GM23338 (cell line): ENCODE data around the gene BAHCC1. TPM values are rescaled to one million over a fixed set of nuclear protein-coding genes. Genes with fewer than 3 reads are reported as not detected.

Source experiments
- ATAC-seq: fragments of 200-7000 bp; cut with Tn5 transposase; 3 replicates; pipeline ENCODE4 v1.9.1; 2020
- DNase-seq: peaks from one replicate; pipeline ENCODE4 v3.0.0-alpha.2; 2015; ENCODE audit warnings: low spot score
- H2AFZ ChIP-seq: fragments of 200-600 bp; sonication (generic); 2 replicates; pipeline ENCODE4 v1.8.0; 2016; ENCODE audit warnings: antibody characterized with exemption, mild to moderate bottlenecking, moderate library complexity
- H3F3A ChIP-seq: fragments of 200-600 bp; sonication (generic); replicated peaks from 2 replicates; pipeline ENCODE4 v1.8.0; 2017; ENCODE audit warnings: antibody characterized with exemption, mixed run types, low read depth
- H3K27ac ChIP-seq: fragments of 200-600 bp; sonication (generic); 2 replicates; pipeline ENCODE4 v1.6.1; 2016; ENCODE audit warnings: low read depth
- H3K27me3 ChIP-seq: fragments of 200-600 bp; sonication (generic); 2 replicates; pipeline ENCODE4 v1.8.0; 2016; ENCODE audit warnings: mild to moderate bottlenecking, mixed run types, moderate library complexity; ENCODE audit not compliant: insufficient read depth
- H3K36me3 ChIP-seq: fragments of 200-600 bp; sonication (generic); 2 replicates; pipeline ENCODE4 v1.8.0; 2016; ENCODE audit warnings: mild to moderate bottlenecking; ENCODE audit not compliant: insufficient read depth
- H3K4me1 ChIP-seq: fragments of 200-600 bp; sonication (generic); 2 replicates; pipeline ENCODE4 v1.8.0; 2016; ENCODE audit warnings: mild to moderate bottlenecking, moderate library complexity; ENCODE audit not compliant: insufficient read depth
- H3K4me2 ChIP-seq: fragments of 200-600 bp; sonication (generic); 2 replicates; pipeline ENCODE4 v1.7.1; 2017; ENCODE audit warnings: mixed run types
- H3K4me3 ChIP-seq: fragments of 200-600 bp; sonication (generic); 2 replicates; pipeline ENCODE4 v1.6.1; 2016; ENCODE audit warnings: mixed run types
- H3K79me2 ChIP-seq: fragments of 200-600 bp; sonication (generic); replicated peaks from 2 replicates; pipeline ENCODE4 v1.8.0; 2017; ENCODE audit warnings: mild to moderate bottlenecking; ENCODE audit not compliant: insufficient read depth
- H3K9me2 ChIP-seq: fragments of 200-600 bp; sonication (generic); 2 replicates; pipeline ENCODE4 v1.8.0; 2017; ENCODE audit not compliant: insufficient read depth
- H4K20me1 ChIP-seq: fragments of 200-600 bp; sonication (generic); replicated peaks from 2 replicates; pipeline ENCODE4 v1.8.0; 2017; ENCODE audit warnings: mild to moderate bottlenecking; ENCODE audit not compliant: insufficient read depth
- H3K27ac Mint-ChIP-seq: 2 replicates; pipeline ENCODE4 v1.8.0; 2020; ENCODE audit warnings: inconsistent platforms, mild to moderate bottlenecking, moderate library complexity, mixed read lengths
- H3K27me3 Mint-ChIP-seq: 3 replicates; pipeline ENCODE4 v1.8.0; 2022; ENCODE audit warnings: low read depth, mild to moderate bottlenecking, moderate library complexity, mixed read lengths, inconsistent platforms; ENCODE audit not compliant: insufficient read depth, poor library complexity
- H3K36me3 Mint-ChIP-seq: 3 replicates; pipeline ENCODE4 v1.8.0; 2021; ENCODE audit warnings: low read depth, mild to moderate bottlenecking, inconsistent platforms, moderate library complexity, mixed read lengths
- H3K4me1 Mint-ChIP-seq: 3 replicates; pipeline ENCODE4 v1.8.0; 2020; ENCODE audit warnings: mild to moderate bottlenecking, inconsistent platforms, mixed read lengths
- H3K4me3 Mint-ChIP-seq: 3 replicates; pipeline ENCODE4 v1.8.0; 2021; ENCODE audit warnings: moderate library complexity, mild to moderate bottlenecking, inconsistent platforms, mixed read lengths
- H3K9me3 Mint-ChIP-seq: 3 replicates; pipeline ENCODE4 v1.8.0; 2020; ENCODE audit warnings: moderate library complexity, mild to moderate bottlenecking, inconsistent platforms, mixed read lengths
- EZH2phosphoT487 ChIP-seq: fragments of 200-600 bp; sonication (generic); IDR thresholded peaks from one replicate; pipeline ENCODE4 v1.8.1; 2018; ENCODE audit warnings: antibody characterized with exemption; ENCODE audit not compliant: unreplicated experiment
- JUNB ChIP-seq: IDR thresholded peaks from one replicate; pipeline ENCODE4 v1.6.1; 2016; ENCODE audit warnings: antibody characterized with exemption; ENCODE audit not compliant: unreplicated experiment
- POLR2AphosphoS5 ChIP-seq: IDR thresholded peaks from 2 replicates; pipeline ENCODE4 v1.6.1; 2016; ENCODE audit warnings: antibody characterized with exemption, low read depth
- STAT1 ChIP-seq: IDR thresholded peaks from one replicate; pipeline ENCODE4 v1.6.1; 2016; ENCODE audit warnings: antibody characterized with exemption; ENCODE audit not compliant: unreplicated experiment
- ZNF114 ChIP-seq: fragments of 250-450 bp; sonication (Bioruptor Pico); IDR thresholded peaks from 2 replicates; pipeline ENCODE4 v1.5.0; 2020; ENCODE audit warnings: mild to moderate bottlenecking, moderate library complexity
- ZNF331 ChIP-seq: fragments of 250-450 bp; sonication (Bioruptor Pico); IDR thresholded peaks from 2 replicates; pipeline ENCODE4 v1.5.0; 2020; ENCODE audit warnings: low read depth, mild to moderate bottlenecking, moderate library complexity
- polyA plus RNA-seq: library from polyadenylated mRNA; unstranded; fragments of >200 nt; fragmentation: Nextera tagmentation; extraction: Ambion mirVana; gene quantifications from 2 replicates; pipeline ENCODE4 v1.2.1, GENCODE V29; 2016
- total RNA-seq: library from RNA; depleted of rRNA; stranded (reverse); fragments of >200 nt; shearing (Covaris generic); gene quantifications from 2 replicates; pipeline ENCODE4 v1.2.3, GENCODE V29; 2014
- TF ChIP-seq, protein P1 (sequence below): IDR thresholded peaks from 2 replicates; pipeline ENCODE4 v1.6.1; 2016; ENCODE audit warnings: antibody characterized with exemption
- TF ChIP-seq, protein P2 (sequence below): fragments of 250-450 bp; sonication (Bioruptor Pico); IDR thresholded peaks from 2 replicates; pipeline ENCODE4 v1.5.0; 2020; ENCODE audit warnings: mild to moderate bottlenecking, moderate library complexity
- TF ChIP-seq, protein P3 (sequence below): IDR thresholded peaks from one replicate; pipeline ENCODE4 v1.6.1; 2018; ENCODE audit warnings: antibody characterized with exemption; ENCODE audit not compliant: unreplicated experiment

BAHCC1 gene
- total and polyA plus RNA-seq, 2 experiments from 2014 or later, result 0.24 to 1.1 TPM

DNA sequence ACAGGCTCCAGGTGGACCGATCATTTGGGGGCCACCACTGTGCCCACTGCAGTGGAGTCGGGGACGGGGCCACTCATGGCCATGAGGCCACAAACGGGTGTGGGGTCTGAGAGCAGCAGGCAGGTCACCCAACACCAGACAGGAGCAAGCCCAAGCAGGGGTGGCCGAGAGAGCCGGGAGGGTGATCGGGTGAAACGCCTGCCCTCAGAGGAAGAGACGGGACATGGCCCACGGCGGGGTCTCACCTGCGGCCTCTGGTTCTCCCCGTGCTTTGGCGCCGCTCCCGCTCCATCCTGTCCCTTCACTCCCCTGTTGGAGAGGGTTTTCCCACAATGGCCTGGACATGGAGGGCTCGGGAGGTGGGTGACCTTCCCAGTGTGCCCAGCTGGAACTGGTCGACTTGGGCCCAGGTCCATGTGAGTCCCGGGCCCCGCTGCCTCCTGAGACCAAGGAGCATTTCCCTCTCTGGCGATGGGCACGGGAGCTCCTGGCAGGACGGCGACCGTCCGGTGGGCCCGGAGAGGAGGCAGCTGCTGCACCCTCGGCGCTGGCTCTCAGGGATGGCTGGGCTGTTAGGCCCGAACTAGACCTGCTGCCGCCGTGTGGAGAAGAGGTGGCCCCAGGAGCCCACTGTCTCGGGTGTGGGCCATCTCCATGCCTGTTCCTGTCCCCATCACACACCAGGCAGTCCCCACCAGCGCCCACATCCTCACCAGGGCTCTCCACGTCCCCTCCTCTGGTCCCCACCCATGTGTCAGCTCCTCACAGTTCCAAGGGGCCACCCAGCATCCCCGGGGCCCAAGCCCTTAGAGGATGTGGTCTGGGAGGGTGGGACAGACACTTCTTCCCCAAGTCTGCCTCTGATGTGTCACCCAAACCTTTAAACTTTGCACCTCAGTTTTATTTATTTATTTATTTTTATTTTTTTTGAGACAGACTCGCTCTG lies 13.4 kb upstream of the BAHCC1 start:
- Histone ChIP-seq H3K9me2 (no peaks in the 10 kb centered on the region), H3K4me3 (no peak overlapping the region), H3K27me3 (peaks cover 32% of the 10 kb centered on the region), H3K4me1 (no peaks in the 10 kb centered on the region), H3K79me2 (no peaks in the 10 kb centered on the region), H3K27ac (no peak overlapping the region), H3K36me3 (no peaks in the 10 kb centered on the region), H3K4me2 (no peak overlapping the region), H3F3A (0 out of 2 replicates have a peak, but pooled peaks cover 3% of the 10 kb centered on the region), H4K20me1 (no peaks in the 10 kb centered on the region), H2AFZ (no peak overlapping the region)
- Mint-ChIP-seq H3K4me1 (no peaks in the 10 kb centered on the region), H3K9me3 (no peaks in the 10 kb centered on the region), H3K27ac (no peak overlapping the region), H3K36me3 (no peaks in the 10 kb centered on the region), H3K4me3 (no peak overlapping the region; the same call in 2 of the 3 replicates), H3K27me3 (peaks cover 26% of the 10 kb centered on the region)
- no peak for DNase-seq
- TF ChIP-seq POLR2AphosphoS5 (no peak), ZNF114 (no peak), STAT1 (no peak), ZNF331 (CRISPR knock-in tag) (no peak)
- TF ChIP-seq, protein P1, sequence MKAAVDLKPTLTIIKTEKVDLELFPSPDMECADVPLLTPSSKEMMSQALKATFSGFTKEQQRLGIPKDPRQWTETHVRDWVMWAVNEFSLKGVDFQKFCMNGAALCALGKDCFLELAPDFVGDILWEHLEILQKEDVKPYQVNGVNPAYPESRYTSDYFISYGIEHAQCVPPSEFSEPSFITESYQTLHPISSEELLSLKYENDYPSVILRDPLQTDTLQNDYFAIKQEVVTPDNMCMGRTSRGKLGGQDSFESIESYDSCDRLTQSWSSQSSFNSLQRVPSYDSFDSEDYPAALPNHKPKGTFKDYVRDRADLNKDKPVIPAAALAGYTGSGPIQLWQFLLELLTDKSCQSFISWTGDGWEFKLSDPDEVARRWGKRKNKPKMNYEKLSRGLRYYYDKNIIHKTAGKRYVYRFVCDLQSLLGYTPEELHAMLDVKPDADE, result no peak
- ATAC-seq, result no peak

DNA sequence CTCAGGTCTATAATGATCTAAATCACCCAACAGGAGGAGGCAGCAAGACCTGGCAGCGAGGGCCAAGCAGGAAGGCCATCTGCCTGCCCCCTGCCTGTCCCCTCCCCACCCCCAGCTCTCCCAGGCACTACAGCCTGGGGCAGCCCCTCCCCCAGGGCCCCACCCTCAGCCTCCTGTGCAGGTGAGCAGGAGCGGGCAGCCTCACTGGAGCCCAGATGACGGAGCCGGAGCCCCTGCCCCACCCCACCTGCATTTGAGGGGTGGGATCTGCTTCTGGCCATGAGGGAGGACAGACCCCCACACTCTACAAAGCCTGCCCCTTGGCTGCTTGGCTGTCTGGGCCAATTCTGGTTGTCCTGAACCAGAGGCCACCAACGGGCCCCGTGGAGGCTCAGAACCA lies 12.4 kb upstream of the BAHCC1 start:
- Histone ChIP-seq H3K27me3 (peaks cover 42% of the 10 kb centered on the region), H3K4me3 (no peak overlapping the region), H4K20me1 (no peaks in the 10 kb centered on the region), H3F3A (0 out of 2 replicates have a peak, but pooled peaks cover 3% of the 10 kb centered on the region), H3K79me2 (no peaks in the 10 kb centered on the region), H3K36me3 (no peaks in the 10 kb centered on the region), H2AFZ (no peak overlapping the region), H3K4me1 (peaks cover 5% of the 10 kb centered on the region; the same call in 1 of the 2 replicates), H3K27ac (no peak overlapping the region), H3K4me2 (no peak overlapping the region), H3K9me2 (no peaks in the 10 kb centered on the region)
- DNase-seq (no peak), ATAC-seq (no peak)
- Mint-ChIP-seq H3K27ac (no peak overlapping the region), H3K36me3 (no peaks in the 10 kb centered on the region), H3K4me3 (no peak overlapping the region), H3K27me3 (peaks cover 32% of the 10 kb centered on the region), H3K9me3 (no peaks in the 10 kb centered on the region), H3K4me1 (peaks cover under 1% of the 10 kb centered on the region; the same call in 1 of the 3 replicates)
- no peak for TF ChIP-seq ZNF114
- TF ChIP-seq, protein P2, sequence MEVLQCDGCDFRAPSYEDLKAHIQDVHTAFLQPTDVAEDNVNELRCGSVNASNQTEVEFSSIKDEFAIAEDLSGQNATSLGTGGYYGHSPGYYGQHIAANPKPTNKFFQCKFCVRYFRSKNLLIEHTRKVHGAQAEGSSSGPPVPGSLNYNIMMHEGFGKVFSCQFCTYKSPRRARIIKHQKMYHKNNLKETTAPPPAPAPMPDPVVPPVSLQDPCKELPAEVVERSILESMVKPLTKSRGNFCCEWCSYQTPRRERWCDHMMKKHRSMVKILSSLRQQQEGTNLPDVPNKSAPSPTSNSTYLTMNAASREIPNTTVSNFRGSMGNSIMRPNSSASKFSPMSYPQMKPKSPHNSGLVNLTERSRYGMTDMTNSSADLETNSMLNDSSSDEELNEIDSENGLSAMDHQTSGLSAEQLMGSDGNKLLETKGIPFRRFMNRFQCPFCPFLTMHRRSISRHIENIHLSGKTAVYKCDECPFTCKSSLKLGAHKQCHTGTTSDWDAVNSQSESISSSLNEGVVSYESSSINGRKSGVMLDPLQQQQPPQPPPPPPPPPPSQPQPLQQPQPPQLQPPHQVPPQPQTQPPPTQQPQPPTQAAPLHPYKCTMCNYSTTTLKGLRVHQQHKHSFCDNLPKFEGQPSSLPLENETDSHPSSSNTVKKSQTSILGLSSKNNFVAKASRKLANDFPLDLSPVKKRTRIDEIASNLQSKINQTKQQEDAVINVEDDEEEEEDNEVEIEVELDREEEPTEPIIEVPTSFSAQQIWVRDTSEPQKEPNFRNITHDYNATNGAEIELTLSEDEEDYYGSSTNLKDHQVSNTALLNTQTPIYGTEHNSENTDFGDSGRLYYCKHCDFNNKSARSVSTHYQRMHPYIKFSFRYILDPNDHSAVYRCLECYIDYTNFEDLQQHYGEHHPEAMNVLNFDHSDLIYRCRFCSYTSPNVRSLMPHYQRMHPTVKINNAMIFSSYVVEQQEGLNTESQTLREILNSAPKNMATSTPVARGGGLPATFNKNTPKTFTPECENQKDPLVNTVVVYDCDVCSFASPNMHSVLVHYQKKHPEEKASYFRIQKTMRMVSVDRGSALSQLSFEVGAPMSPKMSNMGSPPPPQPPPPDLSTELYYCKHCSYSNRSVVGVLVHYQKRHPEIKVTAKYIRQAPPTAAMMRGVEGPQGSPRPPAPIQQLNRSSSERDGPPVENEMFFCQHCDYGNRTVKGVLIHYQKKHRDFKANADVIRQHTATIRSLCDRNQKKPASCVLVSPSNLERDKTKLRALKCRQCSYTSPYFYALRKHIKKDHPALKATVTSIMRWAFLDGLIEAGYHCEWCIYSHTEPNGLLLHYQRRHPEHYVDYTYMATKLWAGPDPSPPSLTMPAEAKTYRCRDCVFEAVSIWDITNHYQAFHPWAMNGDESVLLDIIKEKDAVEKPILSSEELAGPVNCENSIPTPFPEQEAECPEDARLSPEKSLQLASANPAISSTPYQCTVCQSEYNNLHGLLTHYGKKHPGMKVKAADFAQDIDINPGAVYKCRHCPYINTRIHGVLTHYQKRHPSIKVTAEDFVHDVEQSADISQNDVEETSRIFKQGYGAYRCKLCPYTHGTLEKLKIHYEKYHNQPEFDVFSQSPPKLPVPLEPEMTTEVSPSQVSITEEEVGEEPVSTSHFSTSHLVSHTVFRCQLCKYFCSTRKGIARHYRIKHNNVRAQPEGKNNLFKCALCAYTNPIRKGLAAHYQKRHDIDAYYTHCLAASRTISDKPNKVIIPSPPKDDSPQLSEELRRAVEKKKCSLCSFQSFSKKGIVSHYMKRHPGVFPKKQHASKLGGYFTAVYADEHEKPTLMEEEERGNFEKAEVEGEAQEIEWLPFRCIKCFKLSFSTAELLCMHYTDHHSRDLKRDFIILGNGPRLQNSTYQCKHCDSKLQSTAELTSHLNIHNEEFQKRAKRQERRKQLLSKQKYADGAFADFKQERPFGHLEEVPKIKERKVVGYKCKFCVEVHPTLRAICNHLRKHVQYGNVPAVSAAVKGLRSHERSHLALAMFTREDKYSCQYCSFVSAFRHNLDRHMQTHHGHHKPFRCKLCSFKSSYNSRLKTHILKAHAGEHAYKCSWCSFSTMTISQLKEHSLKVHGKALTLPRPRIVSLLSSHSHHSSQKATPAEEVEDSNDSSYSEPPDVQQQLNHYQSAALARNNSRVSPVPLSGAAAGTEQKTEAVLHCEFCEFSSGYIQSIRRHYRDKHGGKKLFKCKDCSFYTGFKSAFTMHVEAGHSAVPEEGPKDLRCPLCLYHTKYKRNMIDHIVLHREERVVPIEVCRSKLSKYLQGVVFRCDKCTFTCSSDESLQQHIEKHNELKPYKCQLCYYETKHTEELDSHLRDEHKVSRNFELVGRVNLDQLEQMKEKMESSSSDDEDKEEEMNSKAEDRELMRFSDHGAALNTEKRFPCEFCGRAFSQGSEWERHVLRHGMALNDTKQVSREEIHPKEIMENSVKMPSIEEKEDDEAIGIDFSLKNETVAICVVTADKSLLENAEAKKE (CRISPR knock-in tag), result no peak
- TF ChIP-seq EZH2phosphoT487, result no peak
- TF ChIP-seq POLR2AphosphoS5, result no peak
- TF ChIP-seq JUNB, result no peak
- TF ChIP-seq, protein P3, sequence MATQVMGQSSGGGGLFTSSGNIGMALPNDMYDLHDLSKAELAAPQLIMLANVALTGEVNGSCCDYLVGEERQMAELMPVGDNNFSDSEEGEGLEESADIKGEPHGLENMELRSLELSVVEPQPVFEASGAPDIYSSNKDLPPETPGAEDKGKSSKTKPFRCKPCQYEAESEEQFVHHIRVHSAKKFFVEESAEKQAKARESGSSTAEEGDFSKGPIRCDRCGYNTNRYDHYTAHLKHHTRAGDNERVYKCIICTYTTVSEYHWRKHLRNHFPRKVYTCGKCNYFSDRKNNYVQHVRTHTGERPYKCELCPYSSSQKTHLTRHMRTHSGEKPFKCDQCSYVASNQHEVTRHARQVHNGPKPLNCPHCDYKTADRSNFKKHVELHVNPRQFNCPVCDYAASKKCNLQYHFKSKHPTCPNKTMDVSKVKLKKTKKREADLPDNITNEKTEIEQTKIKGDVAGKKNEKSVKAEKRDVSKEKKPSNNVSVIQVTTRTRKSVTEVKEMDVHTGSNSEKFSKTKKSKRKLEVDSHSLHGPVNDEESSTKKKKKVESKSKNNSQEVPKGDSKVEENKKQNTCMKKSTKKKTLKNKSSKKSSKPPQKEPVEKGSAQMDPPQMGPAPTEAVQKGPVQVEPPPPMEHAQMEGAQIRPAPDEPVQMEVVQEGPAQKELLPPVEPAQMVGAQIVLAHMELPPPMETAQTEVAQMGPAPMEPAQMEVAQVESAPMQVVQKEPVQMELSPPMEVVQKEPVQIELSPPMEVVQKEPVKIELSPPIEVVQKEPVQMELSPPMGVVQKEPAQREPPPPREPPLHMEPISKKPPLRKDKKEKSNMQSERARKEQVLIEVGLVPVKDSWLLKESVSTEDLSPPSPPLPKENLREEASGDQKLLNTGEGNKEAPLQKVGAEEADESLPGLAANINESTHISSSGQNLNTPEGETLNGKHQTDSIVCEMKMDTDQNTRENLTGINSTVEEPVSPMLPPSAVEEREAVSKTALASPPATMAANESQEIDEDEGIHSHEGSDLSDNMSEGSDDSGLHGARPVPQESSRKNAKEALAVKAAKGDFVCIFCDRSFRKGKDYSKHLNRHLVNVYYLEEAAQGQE, result no peak
